BJ (cell line): ENCODE results near the gene PDCD2. TPM values are rescaled to one million over a fixed set of nuclear protein-coding genes. Genes with fewer than 3 reads are reported as not detected.
A peak's percentile ranks its signal among the peaks of the same experiment; 100 is the strongest.

Experiments
- CTCF ChIA-PET: fragments of 350-600 bp; formaldehyde crosslinking; extraction: SDS; loops from one replicate; lab custom pipeline; 2021; ENCODE audit warnings: antibody characterized with exemption, inconsistent platforms; lab: Yijun Ruan, JAX
- POLR2A ChIA-PET: fragments of 300-600 bp; sonication (Branson Sonifier 250); formaldehyde crosslinking; extraction: SDS; loops from one replicate; lab custom pipeline; 2021; ENCODE audit warnings: antibody characterized with exemption; lab: Charles Lee
- DNase-seq: peaks from one replicate; pipeline ENCODE4 v3.0.0-alpha.2; 2011; ENCODE audit warnings: low read depth
- H3K27me3 ChIP-seq: 2 replicates; pipeline ENCODE4 v1.6.0; 2011; ENCODE audit warnings: low read length; ENCODE audit not compliant: control insufficient read depth, insufficient read depth
- H3K36me3 ChIP-seq: 2 replicates; pipeline ENCODE4 v1.5.1; 2011; ENCODE audit warnings: low read length; ENCODE audit not compliant: control insufficient read depth, insufficient read depth
- H3K4me3 ChIP-seq: 2 replicates; pipeline ENCODE4 v1.5.1; 2011; ENCODE audit warnings: low read depth, mild to moderate bottlenecking, control low read depth, low read length
- polyA plus RNA-seq: library from polyadenylated mRNA; depleted of rRNA; stranded (reverse); fragments of >200 nt; gene quantifications from 2 replicates; pipeline ENCODE4 v1.2.3, GENCODE V29; 2011
- TF ChIP-seq, protein P1 (sequence below): IDR thresholded peaks from 2 replicates; pipeline ENCODE4 v1.5.1; 2011; ENCODE audit warnings: low read depth, mild to moderate bottlenecking, control low read depth, inconsistent platforms, low read length, moderate library complexity; ENCODE audit not compliant: insufficient read depth

Gene PDCD2
- polyA plus RNA-seq, 1 experiment: 48.2 TPM

DNA sequence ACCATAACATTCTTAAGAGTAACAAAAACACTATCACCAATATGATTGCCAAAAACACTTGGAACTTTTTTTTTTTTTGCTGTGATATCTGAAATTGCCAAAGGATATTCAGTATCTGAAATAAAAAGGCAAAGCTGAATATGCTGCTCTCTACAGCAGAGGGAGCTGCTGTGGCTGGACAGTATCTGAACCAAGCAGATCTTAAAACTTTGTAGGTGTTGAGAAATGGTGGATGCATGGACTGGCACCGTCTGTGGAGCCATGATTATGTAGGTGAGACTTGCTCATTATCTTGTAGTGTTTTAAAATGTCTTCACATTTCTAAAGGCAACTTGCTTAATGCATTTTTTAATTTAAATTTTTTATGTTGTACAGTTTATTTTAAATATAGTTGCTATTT lies 9.2 kb downstream of the PDCD2 start:
- Histone ChIP-seq H3K4me3 (no peak overlapping the region), H3K36me3 (peaks cover 14% of the 10 kb centered on the region), H3K27me3 (no peaks in the 10 kb centered on the region)
- POLR2A ChIA-PET: no interaction called here
- DNase-seq: no peak
- TF ChIP-seq, protein P1, sequence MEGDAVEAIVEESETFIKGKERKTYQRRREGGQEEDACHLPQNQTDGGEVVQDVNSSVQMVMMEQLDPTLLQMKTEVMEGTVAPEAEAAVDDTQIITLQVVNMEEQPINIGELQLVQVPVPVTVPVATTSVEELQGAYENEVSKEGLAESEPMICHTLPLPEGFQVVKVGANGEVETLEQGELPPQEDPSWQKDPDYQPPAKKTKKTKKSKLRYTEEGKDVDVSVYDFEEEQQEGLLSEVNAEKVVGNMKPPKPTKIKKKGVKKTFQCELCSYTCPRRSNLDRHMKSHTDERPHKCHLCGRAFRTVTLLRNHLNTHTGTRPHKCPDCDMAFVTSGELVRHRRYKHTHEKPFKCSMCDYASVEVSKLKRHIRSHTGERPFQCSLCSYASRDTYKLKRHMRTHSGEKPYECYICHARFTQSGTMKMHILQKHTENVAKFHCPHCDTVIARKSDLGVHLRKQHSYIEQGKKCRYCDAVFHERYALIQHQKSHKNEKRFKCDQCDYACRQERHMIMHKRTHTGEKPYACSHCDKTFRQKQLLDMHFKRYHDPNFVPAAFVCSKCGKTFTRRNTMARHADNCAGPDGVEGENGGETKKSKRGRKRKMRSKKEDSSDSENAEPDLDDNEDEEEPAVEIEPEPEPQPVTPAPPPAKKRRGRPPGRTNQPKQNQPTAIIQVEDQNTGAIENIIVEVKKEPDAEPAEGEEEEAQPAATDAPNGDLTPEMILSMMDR: peak; percentile 25; the same call in 1 of the 2 replicates
- CTCF ChIA-PET: no interaction called here

DNA sequence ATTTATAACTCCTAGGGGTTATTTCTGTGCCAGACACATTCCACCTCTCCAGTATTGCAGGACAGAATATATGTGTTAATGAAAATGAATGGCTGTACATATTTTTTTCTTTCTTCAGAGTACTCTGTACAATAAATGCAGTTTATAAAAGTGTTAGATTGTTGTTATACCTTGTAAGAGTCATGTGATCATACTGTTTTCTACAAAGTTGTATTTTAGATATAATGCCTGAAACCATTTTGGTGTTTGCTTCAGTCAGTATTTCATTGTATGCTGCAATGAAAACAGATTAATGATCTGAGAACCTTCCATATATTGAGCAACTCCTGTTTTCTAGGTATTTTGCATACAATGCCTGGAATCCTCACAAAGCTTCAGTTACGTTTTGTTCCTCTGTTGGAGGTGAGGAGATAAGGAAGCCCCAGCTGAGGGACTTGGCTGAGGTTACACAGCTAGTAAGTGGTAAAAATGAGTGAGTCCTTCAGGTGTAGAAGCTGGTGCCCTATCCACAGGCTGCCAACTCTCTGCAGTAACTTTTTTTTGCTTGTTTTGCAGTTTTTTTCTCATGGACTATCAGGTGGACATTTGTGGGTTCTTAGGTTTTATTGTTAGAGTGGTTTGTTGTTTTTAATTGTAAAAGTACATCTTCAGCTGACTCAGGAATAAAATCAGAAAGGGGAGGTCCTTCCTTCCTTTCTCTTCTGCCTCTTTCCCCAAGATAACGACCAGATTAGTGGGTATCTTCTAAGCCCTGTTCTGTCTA lies 11.6 kb downstream of the PDCD2 start:
- TF ChIP-seq, protein P1: no peak
- Histone ChIP-seq H3K27me3 (no peaks in the 10 kb centered on the region), H3K4me3 (no peak overlapping the region), H3K36me3 (peaks cover 14% of the 10 kb centered on the region)
- ChIA-PET POLR2A (no interaction called here), CTCF (no interaction called here)
- DNase-seq: no peak

DNA sequence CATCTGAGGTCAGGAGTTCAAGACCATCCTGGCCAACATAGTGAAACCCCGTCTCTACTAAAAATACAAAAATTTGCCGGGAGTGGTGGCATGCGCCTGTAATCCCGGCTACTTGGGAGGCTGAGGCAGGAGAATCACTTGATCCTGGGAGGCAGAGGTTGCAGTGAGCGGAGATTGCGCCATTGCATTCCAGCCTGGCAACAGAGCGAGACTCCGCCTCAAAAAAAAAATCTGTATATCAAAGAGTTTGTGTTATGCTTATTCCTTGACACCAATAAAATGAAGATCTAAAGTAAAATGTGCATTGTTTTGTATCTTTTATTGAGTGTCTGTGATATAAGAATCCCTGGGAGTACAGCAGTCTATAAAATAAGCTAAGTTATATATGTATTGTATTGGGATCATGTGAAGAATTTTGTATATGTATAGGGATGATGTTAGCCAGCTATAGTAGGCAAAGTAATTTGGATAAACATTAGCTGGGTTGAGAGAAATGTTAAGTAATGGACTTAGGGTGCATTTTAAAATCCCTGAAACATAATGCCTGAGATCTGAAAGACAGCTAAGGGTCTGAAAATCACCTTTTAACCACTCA lies 19.4 kb downstream of the PDCD2 start:
- no peak for DNase-seq
- TF ChIP-seq, protein P1: no peak
- ChIA-PET POLR2A (no interaction called here), CTCF (no interaction called here)
- Histone ChIP-seq H3K4me3 (no peak overlapping the region), H3K27me3 (no peaks in the 10 kb centered on the region), H3K36me3 (peaks cover 8% of the 10 kb centered on the region)

DNA sequence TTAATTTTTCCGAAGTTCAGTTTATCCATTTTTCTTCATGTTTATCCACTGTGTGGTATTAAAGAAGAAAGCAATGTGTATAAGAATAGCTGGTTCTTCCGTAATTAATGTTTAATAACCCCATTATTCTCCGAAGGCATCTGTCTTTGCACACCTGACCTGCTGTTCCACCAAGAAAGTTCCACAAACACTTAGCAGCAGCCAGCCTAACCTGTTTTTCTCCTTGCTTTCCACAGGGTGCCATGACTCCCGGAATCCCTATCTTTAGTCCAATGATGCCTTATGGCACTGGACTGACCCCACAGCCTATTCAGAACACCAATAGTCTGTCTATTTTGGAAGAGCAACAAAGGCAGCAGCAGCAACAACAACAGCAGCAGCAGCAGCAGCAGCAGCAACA lies 22.9 kb downstream of the PDCD2 start:
- H3K36me3 ChIP-seq: peaks cover 7% of the 10 kb centered on the region
- POLR2A ChIA-PET: interaction anchor here (0.5 kb wide), 1 partner anchor 20 kb away, joined by 3 read pairs; no protein-coding TSS in a partner anchor
- no peaks in the 10 kb centered on the region for H3K27me3 ChIP-seq
- TF ChIP-seq, protein P1: no peak
- CTCF ChIA-PET: interaction anchor here (0.8 to 1.6 kb wide), 2 partner anchors 10 to 730 kb away, joined by 3 read pairs; no protein-coding TSS in a partner anchor
- no peak overlapping the region for H3K4me3 ChIP-seq
- DNase-seq: no peak

DNA sequence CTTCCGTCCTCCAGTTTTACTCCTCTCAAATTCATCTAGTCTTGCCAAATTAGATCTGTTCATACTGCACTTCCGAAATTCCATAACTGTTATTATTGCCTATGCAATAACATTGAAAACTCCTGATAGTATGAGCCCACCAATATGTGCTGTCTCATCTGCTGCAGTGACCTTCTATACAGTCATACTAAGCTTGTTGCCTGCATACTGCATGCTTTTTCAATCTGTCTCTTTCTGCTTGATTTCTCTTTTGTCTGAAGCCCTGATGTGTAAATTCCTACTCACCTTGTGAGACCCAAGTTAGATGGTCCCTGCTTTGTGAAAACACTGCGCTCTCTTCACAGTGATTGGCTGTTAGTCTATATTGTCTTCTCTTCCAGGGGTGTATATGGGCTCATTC lies 29.1 kb downstream of the PDCD2 start:
- no peaks in the 10 kb centered on the region for H3K27me3 ChIP-seq
- TF ChIP-seq, protein P1: no peak
- ChIA-PET CTCF (interaction anchor here (0.5 to 1.0 kb wide), 2 partner anchors 25 to 765 kb away, joined by 3 to 5 read pairs; no protein-coding TSS in a partner anchor), POLR2A (no interaction called here)
- 0 out of 2 replicates have a peak, but pooled peaks cover 2% of the 10 kb centered on the region for H3K36me3 ChIP-seq
- no peak for DNase-seq
- peak overlapping the region; percentile 96 for H3K4me3 ChIP-seq
